GM13976 (cell line): ENCODE measurements around the gene TCTN3.
"Not testable (repeated sequence)": the region's sequence is repeated elsewhere in the genome, so short reads cannot be mapped to it uniquely, and the experiment has no call there.

Experiments used
- DNase-seq: peaks from one replicate; pipeline ENCODE4 v3.0.0; 2012; ENCODE audit warnings: low spot score
- in situ Hi-C: fragments of 300-500 bp; cut with MboI; formaldehyde crosslinking; loops from one replicate; pipeline ENCODE4 v1.12.0; 2022; ENCODE audit warnings: low sequenced_read_pairs, mixed read lengths, inconsistent platforms; ENCODE audit not compliant: unreplicated experiment
- TF ChIP-seq, protein P1 (sequence below): IDR thresholded peaks from 2 replicates; pipeline ENCODE4 v1.5.1; 2012; ENCODE audit warnings: borderline replicate concordance, mild to moderate bottlenecking; ENCODE audit not compliant: insufficient read depth; ENCODE audit errors: extremely low read depth, missing control alignments, control extremely low read depth

Gene TCTN3

DNA sequence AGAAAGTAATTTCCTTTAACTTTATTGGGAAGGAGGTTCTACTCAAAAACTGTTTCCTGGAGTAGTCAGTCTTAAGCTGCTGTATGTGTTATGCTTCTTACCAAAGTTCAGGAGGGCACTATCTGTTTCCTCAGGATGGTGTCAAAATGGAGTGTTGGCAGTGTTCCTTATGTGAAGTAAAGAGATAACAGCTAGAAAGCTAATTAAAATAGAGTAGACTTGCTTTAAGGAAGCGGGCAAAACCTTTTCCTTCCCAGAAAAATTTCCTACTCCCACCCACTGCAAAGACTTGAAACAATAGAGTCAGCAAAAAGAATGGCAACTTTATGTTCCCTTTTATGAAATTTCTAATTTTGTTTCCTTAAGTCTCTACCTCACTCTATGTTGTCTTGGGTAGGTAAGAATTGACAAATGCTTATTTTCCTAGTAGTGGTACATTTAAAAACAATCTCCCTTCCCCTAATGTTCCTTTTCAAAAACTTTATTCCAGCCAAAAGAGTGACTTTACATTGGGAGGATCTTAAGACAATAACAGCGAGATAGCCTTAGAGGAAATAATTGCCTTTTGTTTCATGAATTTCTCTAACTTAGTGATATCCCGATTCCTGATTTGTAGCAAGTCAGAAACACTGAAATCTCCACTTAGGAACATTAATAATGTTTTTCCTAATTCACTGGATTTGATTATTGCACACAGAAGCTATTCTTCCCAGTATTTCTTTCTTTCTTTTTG, 35.8 kb upstream of the TCTN3 start:
- in situ Hi-C loops, result no loop called here
- no peak for DNase-seq
- TF ChIP-seq, protein P1, sequence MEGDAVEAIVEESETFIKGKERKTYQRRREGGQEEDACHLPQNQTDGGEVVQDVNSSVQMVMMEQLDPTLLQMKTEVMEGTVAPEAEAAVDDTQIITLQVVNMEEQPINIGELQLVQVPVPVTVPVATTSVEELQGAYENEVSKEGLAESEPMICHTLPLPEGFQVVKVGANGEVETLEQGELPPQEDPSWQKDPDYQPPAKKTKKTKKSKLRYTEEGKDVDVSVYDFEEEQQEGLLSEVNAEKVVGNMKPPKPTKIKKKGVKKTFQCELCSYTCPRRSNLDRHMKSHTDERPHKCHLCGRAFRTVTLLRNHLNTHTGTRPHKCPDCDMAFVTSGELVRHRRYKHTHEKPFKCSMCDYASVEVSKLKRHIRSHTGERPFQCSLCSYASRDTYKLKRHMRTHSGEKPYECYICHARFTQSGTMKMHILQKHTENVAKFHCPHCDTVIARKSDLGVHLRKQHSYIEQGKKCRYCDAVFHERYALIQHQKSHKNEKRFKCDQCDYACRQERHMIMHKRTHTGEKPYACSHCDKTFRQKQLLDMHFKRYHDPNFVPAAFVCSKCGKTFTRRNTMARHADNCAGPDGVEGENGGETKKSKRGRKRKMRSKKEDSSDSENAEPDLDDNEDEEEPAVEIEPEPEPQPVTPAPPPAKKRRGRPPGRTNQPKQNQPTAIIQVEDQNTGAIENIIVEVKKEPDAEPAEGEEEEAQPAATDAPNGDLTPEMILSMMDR, result no peak

DNA sequence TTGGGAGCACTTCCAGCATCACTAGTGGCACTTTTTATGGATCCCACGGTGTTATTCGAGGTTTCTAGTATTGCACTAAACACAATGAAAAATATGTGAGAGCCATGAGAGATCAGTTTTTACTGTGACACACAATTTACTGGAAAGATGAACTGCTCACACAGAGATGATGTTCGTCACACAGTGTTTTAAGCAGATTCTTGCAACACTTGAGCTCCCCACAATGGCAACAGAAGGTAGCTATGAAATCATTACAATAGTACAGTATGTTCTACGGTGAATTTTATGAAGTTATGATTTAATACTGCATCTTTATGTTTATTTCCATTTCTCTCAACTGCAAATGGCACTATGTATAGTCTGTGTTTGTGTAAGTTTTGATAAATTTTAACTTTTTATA, 34.8 kb upstream of the TCTN3 start:
- in situ Hi-C loops, result no loop called here
- TF ChIP-seq, protein P1, result no peak
- DNase-seq, result no peak

- DNase-seq, in situ Hi-C loops: not testable (repeated sequence)
Measured at GRCh38 chr10:95722496-95722895, 28.8 kb upstream of the TCTN3 start.

- DNase-seq, in situ Hi-C loops: not testable (repeated sequence)
Measured at GRCh38 chr10:95720745-95721144, 27.0 kb upstream of the TCTN3 start.

DNA sequence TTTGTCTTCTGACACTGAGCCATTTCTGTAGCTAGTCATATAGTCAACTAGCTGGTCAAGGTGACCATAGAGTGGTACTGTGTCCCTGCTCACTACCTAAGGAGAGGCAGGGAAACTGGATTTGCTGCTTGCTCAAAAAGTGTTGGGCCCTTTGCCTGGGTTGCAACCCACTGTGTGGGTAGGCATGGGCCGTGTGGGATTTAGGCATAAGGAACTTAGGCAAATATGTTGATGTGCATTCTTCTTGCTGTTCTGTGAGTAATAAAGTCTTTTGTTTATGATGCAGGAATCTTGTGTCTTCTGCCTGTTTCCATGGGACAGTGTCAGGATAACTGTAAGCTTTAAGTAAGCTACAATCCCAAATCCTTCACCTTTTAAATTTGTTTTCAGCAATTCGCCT, 23.1 kb upstream of the TCTN3 start:
- TF ChIP-seq, protein P1, result no peak
- in situ Hi-C loops, result no loop called here
- no peak for DNase-seq

- no peak for DNase-seq
- in situ Hi-C loops, result no loop called here
- TF ChIP-seq, protein P1, result no peak
Measured at GRCh38 chr10:95716466-95716865, 22.7 kb upstream of the TCTN3 start.

DNA sequence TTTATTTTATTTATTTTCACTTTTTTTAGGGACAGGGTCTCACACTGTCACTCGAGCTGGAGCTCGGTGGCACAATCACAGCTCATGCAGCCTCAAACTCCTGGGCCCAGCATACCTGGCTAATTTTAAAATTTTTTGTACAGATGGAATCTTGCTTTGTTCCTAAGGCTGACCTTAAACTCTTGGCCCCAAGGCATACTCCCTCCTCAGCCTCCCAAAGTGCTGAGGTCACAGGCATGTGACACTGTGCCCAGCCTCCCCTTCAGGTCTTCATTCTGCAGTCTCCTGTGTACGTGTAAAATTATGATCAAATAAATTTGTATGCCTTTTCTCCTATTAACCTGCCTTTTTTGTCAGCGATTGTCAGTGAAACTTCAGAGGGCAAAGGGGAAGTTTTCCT, 17.8 kb upstream of the TCTN3 start:
- no peak for DNase-seq
- TF ChIP-seq, protein P1, result no peak
- in situ Hi-C loops, result no loop called here

DNA sequence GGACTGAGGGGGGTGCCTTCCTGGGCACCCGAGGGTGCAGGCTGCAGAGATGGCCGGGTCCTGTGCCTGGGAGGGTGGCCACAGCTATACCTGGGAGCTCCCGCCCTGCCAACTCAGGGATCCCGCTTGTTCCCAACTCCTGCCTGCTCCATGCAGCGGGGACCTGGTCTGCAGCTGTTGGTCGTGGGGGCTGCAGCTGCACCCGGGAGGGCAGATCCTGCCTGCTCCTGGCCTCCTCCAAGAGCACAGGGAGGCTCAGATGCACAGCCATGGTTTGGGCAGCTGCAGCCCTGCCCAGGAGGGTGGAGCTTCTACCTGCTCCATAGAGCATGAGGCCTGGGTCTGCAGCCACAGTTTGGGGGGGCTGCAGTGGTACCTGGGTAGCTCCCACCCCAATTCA, 13.3 kb upstream of the TCTN3 start:
- DNase-seq, result no peak
- in situ Hi-C loops, result no loop called here
- TF ChIP-seq, protein P1, result no peak
